Neural crest cell (in vitro differentiated cells): Measurements from ENCODE around the gene TTLL11. TPM values are rescaled to one million over a fixed set of nuclear protein-coding genes. Genes with fewer than 3 reads are reported as not detected.

Experiments used
- DNase-seq: peaks from one replicate; pipeline ENCODE4 v3.0.0; 2021; ENCODE audit warnings: low read depth, mixed read lengths, low spot score
- H3K27ac Mint-ChIP-seq: one replicate; pipeline ENCODE4 v1.8.0; 2021; ENCODE audit warnings: mild to moderate bottlenecking, mixed read lengths; ENCODE audit not compliant: unreplicated experiment
- H3K27me3 Mint-ChIP-seq: 2 replicates; pipeline ENCODE4 v1.8.0; 2021; ENCODE audit warnings: low read depth, mild to moderate bottlenecking, mixed read lengths
- H3K36me3 Mint-ChIP-seq: 2 replicates; pipeline ENCODE4 v1.8.0; 2021; ENCODE audit warnings: low read depth, mild to moderate bottlenecking, mixed read lengths
- H3K4me1 Mint-ChIP-seq: 2 replicates; pipeline ENCODE4 v1.8.0; 2021; ENCODE audit warnings: mixed read lengths
- H3K4me3 Mint-ChIP-seq: one replicate; pipeline ENCODE4 v1.8.0; 2021; ENCODE audit warnings: mild to moderate bottlenecking, mixed read lengths
- H3K9me3 Mint-ChIP-seq: 2 replicates; pipeline ENCODE4 v1.8.0; 2021; ENCODE audit warnings: mixed read lengths
- CTCF ChIP-seq: fragments of 200-600 bp; sonication (generic); conservative IDR thresholded peaks from 2 replicates; pipeline ENCODE4 v1.5.0; 2021; ENCODE audit warnings: antibody characterized with exemption, mild to moderate bottlenecking
- total RNA-seq: library from RNA; stranded (reverse); gene quantifications from 2 replicates; pipeline ENCODE4 v1.2.1, GENCODE V29; 2021

TTLL11 gene
- total RNA-seq, 1 donor from 2014 or later = 9.1 TPM

DNA sequence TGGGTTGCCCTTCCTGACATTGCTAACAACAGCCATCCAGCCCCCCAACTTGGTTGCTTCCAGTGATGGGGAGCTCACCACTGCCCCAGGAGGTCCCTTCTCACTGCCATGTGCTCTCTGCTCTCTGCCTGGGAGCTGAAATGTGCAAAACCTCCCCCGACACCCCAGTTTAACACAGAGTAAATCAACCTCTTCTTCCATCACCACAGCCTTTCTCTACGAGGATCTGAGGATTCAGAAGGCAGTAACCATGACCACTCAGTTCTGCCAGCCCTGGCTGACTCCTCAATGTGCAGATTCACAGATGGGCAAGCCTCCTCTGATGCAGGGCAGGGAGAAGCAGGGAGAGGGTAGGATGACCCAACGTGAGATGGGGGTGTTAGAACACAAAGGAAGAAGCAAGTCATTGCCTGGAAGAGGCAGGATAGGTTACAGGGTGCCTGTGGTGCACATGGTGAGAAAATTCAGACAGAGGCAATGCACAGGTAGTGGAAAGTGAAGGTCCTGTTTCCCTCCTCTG, 256.7 kb downstream of the TTLL11 start:
- no peaks in the 10 kb centered on the region for H3K9me3 Mint-ChIP-seq
- no peaks in the 10 kb centered on the region for H3K27me3 Mint-ChIP-seq
- H3K36me3 Mint-ChIP-seq = no peaks in the 10 kb centered on the region
- no peak overlapping the region for H3K4me3 Mint-ChIP-seq
- TF ChIP-seq CTCF = no peak
- no peak for DNase-seq
- H3K4me1 Mint-ChIP-seq = no peaks in the 10 kb centered on the region
- H3K27ac Mint-ChIP-seq = no peak overlapping the region

DNA sequence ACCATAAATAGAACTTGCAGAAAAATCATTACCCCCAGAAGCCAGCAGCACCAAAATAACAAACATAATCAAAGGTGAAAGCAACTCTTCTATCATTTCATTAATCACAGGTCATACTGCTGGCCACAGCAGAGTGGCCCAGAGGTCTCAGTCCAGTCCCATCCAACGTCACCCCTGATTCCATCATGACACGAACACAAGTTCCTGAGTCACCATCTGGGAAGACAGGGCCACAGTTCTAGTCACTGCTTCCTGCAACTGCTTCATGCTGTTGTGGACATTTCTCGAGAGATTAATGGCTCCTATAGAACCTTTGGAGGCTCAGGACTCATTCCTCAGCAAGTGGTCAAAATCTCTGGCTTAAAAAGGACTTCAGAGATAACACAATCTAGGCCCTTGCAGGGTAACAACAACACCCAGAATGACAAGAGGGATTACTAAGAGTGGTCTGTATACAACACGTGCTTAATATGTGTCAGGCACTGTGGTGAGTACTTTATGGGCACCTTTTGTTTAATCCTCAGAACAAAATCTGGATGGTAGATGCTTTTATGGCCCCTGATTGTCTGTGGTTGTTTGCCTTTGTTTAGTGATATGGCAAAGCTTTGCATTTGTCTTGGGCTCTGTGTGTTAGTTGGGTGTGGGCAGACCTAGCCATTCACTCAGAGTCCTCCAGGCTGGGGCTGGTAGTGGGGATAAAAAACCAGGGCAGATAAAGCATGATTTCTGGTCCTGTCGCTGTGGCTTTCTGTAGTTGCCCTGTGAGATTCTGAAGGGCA, 257.3 kb downstream of the TTLL11 start:
- H3K4me1 Mint-ChIP-seq = no peaks in the 10 kb centered on the region
- H3K9me3 Mint-ChIP-seq = no peaks in the 10 kb centered on the region
- H3K4me3 Mint-ChIP-seq = no peak overlapping the region
- TF ChIP-seq CTCF = no peak
- H3K27me3 Mint-ChIP-seq = no peaks in the 10 kb centered on the region
- H3K36me3 Mint-ChIP-seq = no peaks in the 10 kb centered on the region
- no peak overlapping the region for H3K27ac Mint-ChIP-seq
- no peak for DNase-seq

GRCh38 chr9:121833061-121833460, 260.0 kb downstream of the TTLL11 start:
- Mint-ChIP-seq H3K27ac (no peak overlapping the region), H3K9me3 (no peaks in the 10 kb centered on the region), H3K4me1 (no peaks in the 10 kb centered on the region), H3K36me3 (no peaks in the 10 kb centered on the region), H3K27me3 (no peaks in the 10 kb centered on the region), H3K4me3 (no peak overlapping the region)
- no peak for TF ChIP-seq CTCF
- DNase-seq = no peak

DNA sequence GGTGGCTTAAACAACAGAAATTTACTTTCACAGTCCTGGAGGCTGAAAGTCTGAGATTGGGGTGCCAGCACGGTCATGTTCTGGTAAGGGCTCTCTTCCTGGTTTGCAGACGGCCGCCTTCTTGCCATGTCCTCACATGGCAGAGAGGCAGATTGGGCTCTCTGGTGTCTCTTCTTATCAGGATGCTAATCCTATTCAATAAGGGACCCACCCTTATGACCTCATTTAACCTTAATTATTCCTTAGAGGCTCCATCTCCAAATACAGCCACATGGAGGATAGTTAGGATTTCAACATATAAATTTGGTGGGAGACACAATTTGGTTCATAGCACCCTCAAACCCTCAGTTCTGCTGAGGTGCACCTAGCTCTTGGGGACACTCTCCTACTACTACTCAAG, 261.2 kb downstream of the TTLL11 start:
- H3K9me3 Mint-ChIP-seq = no peaks in the 10 kb centered on the region
- no peaks in the 10 kb centered on the region for H3K36me3 Mint-ChIP-seq
- TF ChIP-seq CTCF = no peak
- no peaks in the 10 kb centered on the region for H3K4me1 Mint-ChIP-seq
- H3K27ac Mint-ChIP-seq = no peak overlapping the region
- DNase-seq = no peak
- H3K27me3 Mint-ChIP-seq = no peaks in the 10 kb centered on the region
- no peak overlapping the region for H3K4me3 Mint-ChIP-seq

DNA sequence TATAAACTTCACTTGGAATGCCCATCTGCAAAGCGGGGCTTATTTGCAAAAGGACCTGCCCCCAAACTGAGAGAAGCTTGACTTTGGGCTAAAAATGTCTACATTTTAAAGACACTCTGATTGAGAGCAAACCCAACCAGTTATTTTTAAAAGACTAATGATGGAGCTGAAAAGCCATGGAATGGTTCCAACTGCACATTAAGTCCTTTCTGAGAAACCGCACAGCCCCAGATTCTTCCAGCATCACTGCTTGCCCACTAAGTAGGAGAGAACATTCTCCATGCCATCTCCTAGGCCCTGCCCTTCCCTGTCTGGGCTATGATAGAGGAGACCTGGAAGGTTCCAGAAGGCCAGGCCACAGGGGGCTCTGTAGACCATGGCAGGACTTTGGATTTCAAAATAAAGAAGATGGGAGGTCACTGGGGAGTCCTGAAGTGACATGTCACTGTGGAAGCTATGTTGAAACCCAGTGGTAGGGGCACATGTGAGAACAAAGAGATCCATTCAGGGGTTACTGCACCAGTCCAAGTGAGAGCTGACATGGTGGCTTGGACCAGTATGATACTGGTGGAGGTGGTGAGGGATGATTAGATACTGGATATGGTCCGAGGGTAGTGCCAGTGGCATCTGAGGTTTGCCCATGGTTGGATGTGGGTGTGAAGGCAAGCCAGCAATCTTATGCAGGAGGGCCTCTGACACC, 262.5 kb downstream of the TTLL11 start:
- Mint-ChIP-seq H3K27ac (no peak overlapping the region), H3K27me3 (no peaks in the 10 kb centered on the region), H3K36me3 (no peaks in the 10 kb centered on the region), H3K9me3 (no peaks in the 10 kb centered on the region), H3K4me1 (no peaks in the 10 kb centered on the region), H3K4me3 (no peak overlapping the region)
- TF ChIP-seq CTCF = no peak
- DNase-seq = no peak
